GM12873 (cell line): ENCODE measurements around the gene FBRS.

ENCODE experiments used
- TF ChIP-seq, protein P1 (sequence below): IDR thresholded peaks from 2 replicates; pipeline ENCODE4 v1.5.1; 2012; ENCODE audit warnings: low read depth, mild to moderate bottlenecking, moderate library complexity, low read length, control low read depth; ENCODE audit not compliant: insufficient read depth; ENCODE audit errors: missing control alignments

The FBRS gene

DNA sequence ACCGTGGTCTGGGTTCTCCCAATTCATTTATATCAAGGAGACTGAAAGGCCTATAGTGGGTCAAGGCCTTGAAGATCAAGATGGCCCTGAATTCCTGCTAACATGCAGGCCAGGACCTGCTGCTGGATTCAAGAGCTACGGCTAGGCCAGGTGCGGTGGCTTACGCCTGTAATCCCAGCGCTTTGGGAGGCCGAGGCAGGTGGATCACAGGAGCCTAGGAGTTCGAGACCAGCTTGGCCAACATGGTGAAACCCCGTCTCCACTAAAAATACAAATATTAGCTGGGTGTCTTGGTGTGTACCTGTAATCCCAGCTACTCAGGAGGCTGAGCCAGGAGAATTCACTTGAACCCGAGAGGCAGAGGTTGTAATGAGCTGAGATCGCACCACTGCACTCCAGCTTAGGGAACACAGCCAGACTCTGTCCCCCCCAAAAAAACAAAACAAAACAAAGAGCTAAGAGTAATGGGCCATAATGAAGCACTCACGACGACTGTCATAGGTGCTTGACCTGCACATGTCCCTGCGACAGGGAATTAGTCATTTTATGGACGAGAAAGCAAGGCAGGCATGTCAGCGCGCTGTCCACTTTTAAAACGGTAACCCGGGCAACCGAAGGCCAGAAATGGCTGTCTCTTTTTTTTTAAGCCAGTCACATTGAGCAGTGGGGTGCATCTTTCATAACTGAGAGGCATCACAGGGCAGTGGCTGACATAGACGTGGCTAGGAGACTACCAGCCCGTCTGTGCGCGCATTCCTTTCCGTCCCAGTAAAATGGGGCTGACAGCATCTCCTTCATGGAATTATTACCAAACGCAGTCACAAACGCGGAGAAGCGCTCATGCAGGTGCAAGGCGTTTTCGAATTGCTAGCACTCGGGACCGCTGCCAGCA, 1.0 kb upstream of the FBRS start:
- TF ChIP-seq, protein P1, sequence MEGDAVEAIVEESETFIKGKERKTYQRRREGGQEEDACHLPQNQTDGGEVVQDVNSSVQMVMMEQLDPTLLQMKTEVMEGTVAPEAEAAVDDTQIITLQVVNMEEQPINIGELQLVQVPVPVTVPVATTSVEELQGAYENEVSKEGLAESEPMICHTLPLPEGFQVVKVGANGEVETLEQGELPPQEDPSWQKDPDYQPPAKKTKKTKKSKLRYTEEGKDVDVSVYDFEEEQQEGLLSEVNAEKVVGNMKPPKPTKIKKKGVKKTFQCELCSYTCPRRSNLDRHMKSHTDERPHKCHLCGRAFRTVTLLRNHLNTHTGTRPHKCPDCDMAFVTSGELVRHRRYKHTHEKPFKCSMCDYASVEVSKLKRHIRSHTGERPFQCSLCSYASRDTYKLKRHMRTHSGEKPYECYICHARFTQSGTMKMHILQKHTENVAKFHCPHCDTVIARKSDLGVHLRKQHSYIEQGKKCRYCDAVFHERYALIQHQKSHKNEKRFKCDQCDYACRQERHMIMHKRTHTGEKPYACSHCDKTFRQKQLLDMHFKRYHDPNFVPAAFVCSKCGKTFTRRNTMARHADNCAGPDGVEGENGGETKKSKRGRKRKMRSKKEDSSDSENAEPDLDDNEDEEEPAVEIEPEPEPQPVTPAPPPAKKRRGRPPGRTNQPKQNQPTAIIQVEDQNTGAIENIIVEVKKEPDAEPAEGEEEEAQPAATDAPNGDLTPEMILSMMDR: no peak

DNA sequence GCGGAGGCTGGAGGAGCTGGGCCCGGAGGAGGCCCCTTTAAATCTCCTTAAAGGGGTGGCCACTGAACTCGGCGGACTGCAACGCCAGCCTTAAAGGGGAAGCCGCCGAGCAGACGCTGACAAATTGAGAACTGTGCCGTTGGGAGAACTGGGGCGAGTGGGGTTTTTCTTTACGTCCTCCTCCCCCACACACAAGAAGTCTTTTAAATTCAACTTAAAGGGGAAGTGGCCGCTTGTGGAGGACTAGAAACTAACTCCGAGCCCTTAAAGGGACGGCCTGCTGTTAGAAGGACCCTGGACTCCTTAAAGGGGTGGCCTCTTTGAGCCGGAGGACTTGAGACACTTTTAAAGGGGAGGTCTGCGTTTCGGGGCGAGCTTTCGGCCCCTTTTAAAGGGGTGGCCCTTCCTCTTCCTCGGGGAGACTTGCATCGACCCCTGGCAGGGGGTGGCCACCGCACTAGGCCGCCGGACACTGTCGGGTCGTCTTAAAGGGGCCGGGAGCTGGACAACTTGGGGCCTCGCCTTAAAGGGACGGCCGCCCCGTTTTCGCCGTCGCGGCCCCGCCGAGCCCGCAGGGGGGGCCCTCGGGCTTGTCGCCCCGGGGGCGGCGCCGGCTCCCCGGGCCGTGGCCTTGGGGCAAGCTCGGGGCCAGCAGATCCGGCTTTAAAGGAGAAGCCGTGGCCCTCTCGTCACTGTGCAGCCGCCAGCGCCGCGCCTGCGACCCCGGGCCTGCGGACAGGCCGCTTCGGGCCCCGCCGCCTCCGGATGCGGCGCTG, 688 bp downstream of the FBRS start:
- TF ChIP-seq, protein P1: peak; percentile 33

DNA sequence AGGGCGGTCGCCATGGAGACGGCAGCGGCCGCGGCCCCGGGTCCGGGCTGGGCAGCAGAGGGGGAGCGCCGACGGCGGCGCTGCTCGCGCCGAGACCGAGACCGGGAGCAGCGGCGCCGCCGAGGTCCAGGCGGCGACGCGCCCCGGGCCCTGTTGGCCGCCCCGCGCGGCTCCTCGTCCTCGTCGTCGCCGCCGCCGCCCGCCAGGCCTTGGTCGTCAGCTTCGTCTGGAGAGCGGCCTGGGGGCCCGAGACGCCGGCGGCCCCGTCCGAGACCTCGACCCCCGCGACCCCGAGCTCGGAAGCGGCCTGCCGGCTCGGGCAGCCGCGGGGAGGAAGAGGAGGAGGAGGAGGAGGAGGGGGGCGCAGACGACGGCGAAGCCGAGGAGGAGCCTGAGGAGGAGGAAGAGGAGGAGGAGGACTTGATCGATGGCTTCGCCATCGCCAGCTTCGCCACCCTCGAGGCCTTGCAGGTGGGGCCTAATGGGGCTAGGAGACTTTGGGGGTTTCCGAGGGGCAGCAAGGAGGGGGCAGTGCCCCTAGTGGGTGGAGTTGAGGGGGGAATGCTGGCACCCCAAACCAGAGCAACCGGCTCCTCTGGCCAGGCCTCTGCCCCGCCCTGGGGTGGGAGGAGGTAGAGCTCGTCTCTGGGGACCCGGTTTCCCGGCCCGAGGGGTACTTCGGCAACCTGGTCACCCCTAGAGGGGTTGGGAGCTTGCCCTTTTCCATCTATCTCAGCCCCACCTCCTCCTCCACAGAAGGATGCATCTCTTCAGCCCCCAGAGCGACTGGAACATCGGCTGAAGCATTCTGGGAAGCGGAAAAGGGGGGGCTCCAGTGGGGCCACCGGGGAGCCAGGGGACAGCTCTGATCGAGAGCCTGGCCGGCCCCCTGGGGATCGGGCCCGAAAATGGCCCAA, 1.5 kb downstream of the FBRS start:
- TF ChIP-seq, protein P1: peak; percentile 25

DNA sequence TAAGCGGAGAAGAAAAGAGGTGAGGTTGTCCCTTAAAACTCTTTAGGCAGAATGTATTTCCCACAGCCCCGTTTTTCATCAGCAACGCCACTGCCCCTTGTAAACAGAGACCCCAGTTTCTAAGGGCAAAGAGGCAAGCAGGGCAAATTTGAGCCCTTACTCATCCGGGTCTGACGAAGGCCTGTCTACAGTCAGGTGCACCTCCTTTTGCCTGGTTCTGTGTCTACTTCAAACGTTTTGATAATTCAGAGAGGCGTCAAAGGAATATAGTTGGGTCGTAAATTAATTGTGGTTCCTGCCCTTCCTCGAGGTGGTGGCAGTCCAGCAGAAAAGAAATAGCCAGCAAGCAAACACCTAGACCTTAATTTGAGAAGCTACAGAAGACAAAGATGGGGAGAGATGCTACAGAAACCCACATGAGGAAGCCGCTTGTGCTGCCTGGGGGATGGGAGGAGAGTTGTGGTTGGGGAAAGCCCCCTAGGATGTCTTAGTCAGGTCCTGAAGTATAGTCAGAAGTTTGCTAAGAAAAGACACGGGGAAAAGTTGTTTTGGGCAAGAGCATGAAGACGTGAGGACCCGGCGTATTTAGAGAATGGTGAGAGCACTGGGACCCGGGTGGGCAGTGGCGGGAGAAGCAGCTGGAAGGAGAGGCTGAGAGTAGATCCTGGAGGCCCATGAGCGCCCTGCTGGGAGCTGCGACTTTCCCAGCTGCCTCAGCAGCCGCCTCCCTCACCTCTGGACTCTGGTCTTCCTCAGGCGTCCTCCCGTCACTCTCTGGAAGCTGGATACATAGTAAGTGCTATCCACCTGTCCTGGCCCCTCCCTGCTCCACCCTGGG, 2.4 kb downstream of the FBRS start:
- TF ChIP-seq, protein P1: no peak

DNA sequence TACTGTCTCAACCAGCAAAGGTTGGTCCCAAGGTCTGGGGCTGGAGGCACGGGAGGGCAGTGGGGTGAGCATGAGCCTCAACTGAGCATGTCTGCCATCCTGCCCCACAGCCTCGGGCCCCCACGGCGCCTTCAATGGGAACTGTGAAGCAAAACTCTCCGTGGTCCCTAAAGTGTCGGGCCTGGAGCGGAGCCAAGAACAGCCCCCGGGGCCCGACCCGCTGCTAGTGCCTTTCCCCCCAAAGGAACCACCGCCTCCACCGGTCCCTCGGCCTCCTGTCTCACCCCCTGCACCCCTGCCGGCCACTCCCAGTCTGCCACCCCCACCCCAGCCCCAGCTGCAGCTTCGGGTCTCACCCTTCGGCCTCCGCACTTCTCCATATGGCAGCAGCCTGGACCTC, 4.2 kb downstream of the FBRS start:
- TF ChIP-seq, protein P1: no peak

DNA sequence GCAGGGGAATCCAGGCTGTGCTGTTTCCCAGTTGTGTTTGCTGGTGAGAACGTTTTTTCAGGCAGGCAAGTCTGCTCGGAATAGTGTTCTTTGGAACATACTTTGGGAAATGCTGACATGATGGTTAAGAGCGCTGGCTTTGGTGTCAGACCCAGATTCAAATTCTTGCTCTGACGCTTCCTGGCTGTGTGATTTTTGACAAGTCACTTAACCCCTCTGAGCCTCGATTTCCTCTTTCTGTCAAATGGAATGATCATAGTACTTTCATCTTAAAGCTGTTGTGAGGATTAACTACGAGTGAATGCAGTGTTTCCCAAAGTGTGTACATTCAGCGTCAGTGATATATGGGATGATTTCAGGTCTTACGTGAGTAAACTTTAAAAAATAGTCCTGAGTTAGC, 4.8 kb downstream of the FBRS start:
- TF ChIP-seq, protein P1: no peak
